Mesendoderm (in vitro differentiated cells): ENCODE measurements around the gene C17orf114.

ENCODE experiments used
- DNase-seq: peaks from one replicate; pipeline ENCODE4 v3.0.0; 2013
- H2AK5ac ChIP-seq: 2 replicates; pipeline ENCODE4 v1.6.1; 2013; ENCODE audit warnings: low read length, inconsistent platforms
- H2BK120ac ChIP-seq: 2 replicates; pipeline ENCODE4 v1.6.1; 2013; ENCODE audit warnings: low read depth, mild to moderate bottlenecking, low read length, moderate library complexity, mixed read lengths
- H2BK15ac ChIP-seq: replicated peaks from 2 replicates; pipeline ENCODE4 v1.6.1; 2013; ENCODE audit warnings: low read depth, mild to moderate bottlenecking, moderate library complexity
- H2BK5ac ChIP-seq: 2 replicates; pipeline ENCODE4 v1.6.1; 2013; ENCODE audit warnings: low read length, inconsistent platforms
- H3K18ac ChIP-seq: 2 replicates; pipeline ENCODE4 v1.6.1; 2013; ENCODE audit warnings: mild to moderate bottlenecking, low read length, mixed read lengths
- H3K23ac ChIP-seq: one replicate; pipeline ENCODE4 v1.6.1; 2013; ENCODE audit warnings: low read length
- H3K27ac ChIP-seq: 2 replicates; pipeline ENCODE4 v1.5.1; 2013; ENCODE audit warnings: low read depth, mild to moderate bottlenecking, inconsistent platforms, low read length, moderate library complexity
- H3K27me3 ChIP-seq: 2 replicates; pipeline ENCODE4 v1.6.1; 2013; ENCODE audit warnings: low read length, control low read depth, mild to moderate bottlenecking, inconsistent platforms; ENCODE audit not compliant: insufficient read depth, poor library complexity
- H3K36me3 ChIP-seq: 2 replicates; pipeline ENCODE4 v1.6.1; 2013; ENCODE audit warnings: low read length, inconsistent platforms; ENCODE audit not compliant: control insufficient read depth, insufficient read depth
- H3K4ac ChIP-seq: one replicate; pipeline ENCODE4 v1.6.1; 2013; ENCODE audit warnings: low read depth, mild to moderate bottlenecking, low read length, moderate library complexity
- H3K4me1 ChIP-seq: 2 replicates; pipeline ENCODE4 v1.6.1; 2013; ENCODE audit warnings: low read depth, low read length, inconsistent platforms; ENCODE audit not compliant: control insufficient read depth
- H3K4me2 ChIP-seq: 2 replicates; pipeline ENCODE4 v1.6.1; 2013; ENCODE audit warnings: low read length
- H3K4me3 ChIP-seq: 2 replicates; pipeline ENCODE4 v1.5.1; 2013; ENCODE audit warnings: mild to moderate bottlenecking, low read length
- H3K56ac ChIP-seq: one replicate; pipeline ENCODE4 v1.6.1; 2013; ENCODE audit warnings: low read length
- H3K79me1 ChIP-seq: 2 replicates; pipeline ENCODE4 v1.6.1; 2013; ENCODE audit warnings: low read length, inconsistent platforms
- H3K79me2 ChIP-seq: 2 replicates; pipeline ENCODE4 v1.6.1; 2013; ENCODE audit warnings: mild to moderate bottlenecking, low read length; ENCODE audit not compliant: control insufficient read depth, insufficient read depth
- H3K9ac ChIP-seq: 2 replicates; pipeline ENCODE4 v1.6.1; 2013; ENCODE audit warnings: low read length, inconsistent platforms
- H4K5ac ChIP-seq: one replicate; pipeline ENCODE4 v1.6.1; 2013; ENCODE audit warnings: low read length
- H4K8ac ChIP-seq: one replicate; pipeline ENCODE4 v1.6.1; 2013; ENCODE audit warnings: low read depth, mild to moderate bottlenecking, control low read depth, low read length, moderate library complexity
- WGBS: extraction: QIAGEN DNeasy Blood & Tissue Kit; methylation state at CpG from one replicate; pipeline ENCODE4 v1.1.7; 2013; ENCODE audit warnings: low lambda C conversion rate, missing lambda C conversion rate; ENCODE audit not compliant: insufficient coverage; ENCODE audit errors: extremely low coverage; 5-methylcytosine and 5-hydroxymethylcytosine counted together

C17orf114 gene

GRCh38 chr17:4845118-4845517, 43.0 kb upstream of the C17orf114 start:
- H3K79me2 ChIP-seq = peaks cover 4% of the 10 kb centered on the region
- no peak for DNase-seq
- H3K27ac ChIP-seq = no peak overlapping the region

GRCh38 chr17:4843321-4844000, 41.3 kb upstream of the C17orf114 start:
- peaks cover 3% of the 10 kb centered on the region for H3K4me1 ChIP-seq
- H3K23ac ChIP-seq = no peak overlapping the region
- H4K5ac ChIP-seq = no peak overlapping the region
- no peak overlapping the region for H3K4ac ChIP-seq
- H3K79me1 ChIP-seq = peaks cover 16% of the 10 kb centered on the region
- no peak overlapping the region for H2AK5ac ChIP-seq
- no peak overlapping the region for H3K56ac ChIP-seq
- H3K4me3 ChIP-seq = no peak overlapping the region
- H3K79me2 ChIP-seq = peaks cover 7% of the 10 kb centered on the region
- WGBS = no CpG with 5 or more reads among the region's 9 CpGs
- no peak overlapping the region for H2BK5ac ChIP-seq
- no peak for DNase-seq
- H3K18ac ChIP-seq = no peak overlapping the region
- H4K8ac ChIP-seq = no peak overlapping the region
- H3K4me2 ChIP-seq = no peak overlapping the region
- no peak overlapping the region for H3K27ac ChIP-seq
- no peaks in the 10 kb centered on the region for H3K36me3 ChIP-seq
- H2BK120ac ChIP-seq = no peak overlapping the region
- no peak overlapping the region for H2BK15ac ChIP-seq
- no peaks in the 10 kb centered on the region for H3K27me3 ChIP-seq
- no peak overlapping the region for H3K9ac ChIP-seq

More at GRCh38 chr17:4845118-4845517, 43.0 kb upstream of the C17orf114 start:
- Histone ChIP-seq H3K36me3 (no peaks in the 10 kb centered on the region), H3K56ac (no peak overlapping the region), H2AK5ac (no peak overlapping the region), H3K27me3 (no peaks in the 10 kb centered on the region), H2BK120ac (no peak overlapping the region), H3K23ac (no peak overlapping the region), H4K8ac (no peak overlapping the region), H3K4ac (no peak overlapping the region), H2BK15ac (no peak overlapping the region), H3K9ac (no peak overlapping the region), H3K18ac (no peak overlapping the region), H3K4me1 (peaks cover 3% of the 10 kb centered on the region), H3K4me3 (no peak overlapping the region), H3K79me1 (peaks cover 18% of the 10 kb centered on the region), H3K4me2 (no peak overlapping the region), H2BK5ac (no peak overlapping the region), H4K5ac (no peak overlapping the region)
- WGBS = no CpG with 5 or more reads among the region's 5 CpGs

GRCh38 chr17:4842376-4842775, 40.2 kb upstream of the C17orf114 start:
- Histone ChIP-seq H3K9ac (no peak overlapping the region), H3K23ac (no peak overlapping the region), H3K18ac (no peak overlapping the region), H3K4ac (no peak overlapping the region), H4K8ac (no peak overlapping the region), H2AK5ac (no peak overlapping the region), H3K56ac (no peak overlapping the region), H3K27me3 (no peaks in the 10 kb centered on the region), H3K79me2 (peaks cover 11% of the 10 kb centered on the region), H3K36me3 (no peaks in the 10 kb centered on the region), H3K27ac (no peak overlapping the region), H4K5ac (no peak overlapping the region), H3K4me1 (peaks cover 3% of the 10 kb centered on the region), H3K4me2 (no peak overlapping the region), H3K4me3 (no peak overlapping the region), H2BK5ac (no peak overlapping the region), H2BK120ac (no peak overlapping the region), H2BK15ac (no peak overlapping the region), H3K79me1 (peaks cover 23% of the 10 kb centered on the region)
- DNase-seq = no peak
- no CpG with 5 or more reads among the region's 3 CpGs for WGBS

- Histone ChIP-seq H4K5ac (no peak overlapping the region), H3K36me3 (no peaks in the 10 kb centered on the region), H3K27me3 (no peaks in the 10 kb centered on the region), H3K79me2 (peaks cover 16% of the 10 kb centered on the region), H3K18ac (no peak overlapping the region), H2BK15ac (no peak overlapping the region), H3K56ac (no peak overlapping the region), H2AK5ac (no peak overlapping the region), H3K4me1 (peaks cover 3% of the 10 kb centered on the region), H3K4me3 (no peak overlapping the region), H2BK5ac (no peak overlapping the region), H3K27ac (no peak overlapping the region), H3K4ac (no peak overlapping the region), H3K9ac (no peak overlapping the region), H3K79me1 (peaks cover 25% of the 10 kb centered on the region), H3K23ac (no peak overlapping the region), H3K4me2 (no peak overlapping the region), H2BK120ac (no peak overlapping the region), H4K8ac (no peak overlapping the region)
- no CpG with 5 or more reads among the region's 10 CpGs for WGBS
- DNase-seq = no peak
These were observed 38.7 kb upstream of the C17orf114 start for GRCh38 chr17:4840893-4841242.

GRCh38 chr17:4839965-4840892, 38.1 kb upstream of the C17orf114 start:
- no peak overlapping the region for H3K4ac ChIP-seq
- H3K4me2 ChIP-seq = no peak overlapping the region
- no peak for DNase-seq
- peaks cover 18% of the 10 kb centered on the region for H3K79me2 ChIP-seq
- H3K9ac ChIP-seq = no peak overlapping the region
- H4K8ac ChIP-seq = no peak overlapping the region
- H3K27me3 ChIP-seq = no peaks in the 10 kb centered on the region
- no peak overlapping the region for H2BK15ac ChIP-seq
- H2BK120ac ChIP-seq = no peak overlapping the region
- WGBS = no CpG with 5 or more reads among the region's 8 CpGs
- no peak overlapping the region for H3K27ac ChIP-seq
- H2BK5ac ChIP-seq = no peak overlapping the region
- H3K18ac ChIP-seq = no peak overlapping the region
- no peak overlapping the region for H3K56ac ChIP-seq
- no peaks in the 10 kb centered on the region for H3K36me3 ChIP-seq
- no peak overlapping the region for H3K4me3 ChIP-seq
- no peak overlapping the region for H4K5ac ChIP-seq
- H3K79me1 ChIP-seq = peaks cover 25% of the 10 kb centered on the region
- H3K4me1 ChIP-seq = peaks cover 3% of the 10 kb centered on the region
- H3K23ac ChIP-seq = no peak overlapping the region
- no peak overlapping the region for H2AK5ac ChIP-seq
